H1 (cell line): ENCODE data around the gene DOLK. TPM values are rescaled to one million over a fixed set of nuclear protein-coding genes. Genes with fewer than 3 reads are reported as not detected.
A peak's percentile ranks its signal among the peaks of the same experiment; 100 is the strongest.

Experiments used
- CTCF ChIA-PET: fragments of 300-600 bp; sonication (Branson Sonifier 250); formaldehyde crosslinking; loops from one replicate; lab custom pipeline; 2021; ENCODE audit not compliant: partially characterized antibody; lab: Charles Lee
- POLR2A ChIA-PET: fragments of 300-600 bp; sonication (Branson Sonifier 250); formaldehyde crosslinking; loops from one replicate; lab custom pipeline; 2021; ENCODE audit warnings: inconsistent platforms; ENCODE audit not compliant: partially characterized antibody; lab: Charles Lee
- DNase-seq, 2 experiments: peaks; one replicate each; pipeline versions ENCODE4 v3.0.0 to v3.0.0-alpha.2; 2010 to 2022; ENCODE audit warnings: low spot score in 2 of 2, low read depth in 1 of 2, mixed read lengths in 1 of 2
- FAIRE-seq: peaks from 2 replicates; lab custom pipeline; 2011; peaks lifted over from hg19 to GRCh38; lab: Jason Lieb, UNC
- H2AFZ ChIP-seq: 2 replicates; pipeline ENCODE4 v1.8.1; 2012; ENCODE audit warnings: low read length, inconsistent platforms
- H2AK5ac ChIP-seq: 2 replicates; pipeline ENCODE4 v1.6.1; 2013; ENCODE audit warnings: low read depth, low read length
- H2BK120ac ChIP-seq: replicated peaks from 2 replicates; pipeline ENCODE3; 2013; ENCODE audit warnings: low read depth, low read length, inconsistent platforms
- H2BK12ac ChIP-seq: 2 replicates; pipeline ENCODE4 v1.6.1; 2013; ENCODE audit warnings: low read depth, low read length
- H2BK15ac ChIP-seq: 2 replicates; pipeline ENCODE4 v1.6.1; 2013; ENCODE audit warnings: low read length
- H2BK20ac ChIP-seq: 2 replicates; pipeline ENCODE4 v1.6.1; 2013; ENCODE audit warnings: low read length
- H2BK5ac ChIP-seq: 2 replicates; pipeline ENCODE4 v1.6.1; 2013; ENCODE audit warnings: low read depth, low read length
- H3K14ac ChIP-seq: 2 replicates; pipeline ENCODE4 v1.6.1; 2013; ENCODE audit warnings: inconsistent platforms; ENCODE audit not compliant: insufficient read length
- H3K18ac ChIP-seq: 2 replicates; pipeline ENCODE4 v1.6.1; 2013; ENCODE audit warnings: low read length; ENCODE audit errors: extremely low read depth
- H3K23ac ChIP-seq: 2 replicates; pipeline ENCODE4 v1.6.1; 2013; ENCODE audit warnings: inconsistent platforms; ENCODE audit not compliant: insufficient read length
- H3K23me2 ChIP-seq: 2 replicates; pipeline ENCODE4 v1.6.1; 2013; ENCODE audit warnings: low read depth, low read length
- H3K27ac ChIP-seq: 2 replicates; pipeline ENCODE4 v1.6.1; 2011; ENCODE audit warnings: low read depth, low read length, inconsistent platforms
- H3K27me3 ChIP-seq, 4 experiments: replicated peaks in 1 of 4; 1 replicate in 1 of 4; 2 replicates in 3 of 4; pipeline versions ENCODE4 v1.6.1 to v1.8.1; 2011 to 2013; ENCODE audit warnings: low read length in 3 of 4, mild to moderate bottlenecking in 3 of 4, inconsistent platforms in 2 of 4, mixed read lengths in 2 of 4, moderate library complexity in 1 of 4; ENCODE audit not compliant: control insufficient read depth in 3 of 4, insufficient read depth in 3 of 4; ENCODE audit errors: extremely low read depth in 1 of 4
- H3K36me3 ChIP-seq, 4 experiments: 2 replicates each; pipeline versions ENCODE4 v1.6.1 to v1.8.1; 2011 to 2013; ENCODE audit warnings: mild to moderate bottlenecking in 4 of 4, low read length in 3 of 4, moderate library complexity in 2 of 4, control low read depth in 1 of 4, inconsistent platforms in 1 of 4; ENCODE audit not compliant: insufficient read depth in 4 of 4, control insufficient read depth in 2 of 4
- H3K4ac ChIP-seq: replicated peaks from 2 replicates; pipeline ENCODE3; 2013; ENCODE audit warnings: low read length, low read depth, mixed read lengths, inconsistent platforms; ENCODE audit not compliant: insufficient read length
- H3K4me1 ChIP-seq, 4 experiments: replicated peaks in 1 of 4; 1 replicate in 1 of 4; 2 replicates in 3 of 4; pipeline versions ENCODE4 v1.6.1 to v1.8.1; 2011 to 2013; ENCODE audit warnings: low read length in 3 of 4, inconsistent platforms in 2 of 4, mixed read lengths in 1 of 4; ENCODE audit not compliant: insufficient read depth in 4 of 4, control insufficient read depth in 3 of 4
- H3K4me2 ChIP-seq, 2 experiments: 2 replicates each; pipeline versions ENCODE4 v1.6.1 to v1.8.1; 2011 to 2013; ENCODE audit warnings: low read depth in 2 of 2, low read length in 2 of 2, control low read depth in 1 of 2, inconsistent platforms in 1 of 2, mild to moderate bottlenecking in 1 of 2; ENCODE audit not compliant: insufficient read depth in 1 of 2
- H3K4me3 ChIP-seq, 4 experiments: fragments of 200-600, 300-600 bp in 1 of 4; sonication (generic), shearing (Covaris generic), sonication (Bioruptor Twin) in 1 of 4; 2 replicates each; pipeline versions ENCODE4 v1.5.1 to v1.8.1; 2011 to 2016; ENCODE audit warnings: low read length in 4 of 4, low read depth in 3 of 4, control low read depth in 2 of 4, inconsistent platforms in 2 of 4, mild to moderate bottlenecking in 2 of 4, mixed read lengths in 1 of 4, moderate library complexity in 1 of 4; ENCODE audit not compliant: insufficient read depth in 2 of 4; ENCODE audit errors: extremely low read depth in 1 of 4
- H3K56ac ChIP-seq: replicated peaks from 2 replicates; pipeline ENCODE3; 2013; ENCODE audit warnings: low read depth, mild to moderate bottlenecking, mixed read lengths, low read length, inconsistent platforms; ENCODE audit not compliant: insufficient read length
- H3K79me1 ChIP-seq: 2 replicates; pipeline ENCODE4 v1.6.1; 2013; ENCODE audit warnings: low read depth, low read length, control low read depth
- H3K79me2 ChIP-seq, 2 experiments: 2 replicates each; pipeline versions ENCODE4 v1.6.1 to v1.8.1; 2012 to 2013; ENCODE audit warnings: low read length in 2 of 2, mild to moderate bottlenecking in 2 of 2, inconsistent platforms in 1 of 2; ENCODE audit not compliant: insufficient read depth in 2 of 2, control insufficient read depth in 1 of 2
- H3K9ac ChIP-seq, 4 experiments: replicated peaks in 1 of 4; 1 replicate in 1 of 4; 2 replicates in 3 of 4; pipeline versions ENCODE4 v1.6.1 to v1.8.1; 2011 to 2013; ENCODE audit warnings: low read depth in 3 of 4, low read length in 3 of 4, control low read depth in 2 of 4, mild to moderate bottlenecking in 2 of 4, moderate library complexity in 2 of 4, inconsistent platforms in 1 of 4; ENCODE audit errors: extremely low read depth in 1 of 4
- H3K9me3 ChIP-seq, 2 experiments: 2 replicates each; pipeline versions ENCODE4 v1.6.1 to v1.8.1; 2012 to 2013; ENCODE audit warnings: mild to moderate bottlenecking in 2 of 2, moderate library complexity in 2 of 2, control low read depth in 1 of 2, inconsistent platforms in 1 of 2, low read depth in 1 of 2, low read length in 1 of 2, mixed read lengths in 1 of 2; ENCODE audit not compliant: insufficient read depth in 2 of 2
- H4K20me1 ChIP-seq, 2 experiments: replicated peaks in 1 of 2; 2 replicates each; pipeline versions ENCODE3 to v1.8.1; 2011 to 2013; ENCODE audit warnings: inconsistent platforms in 2 of 2, low read length in 2 of 2, mild to moderate bottlenecking in 1 of 2; ENCODE audit not compliant: insufficient read depth in 2 of 2, control insufficient read depth in 1 of 2
- H4K5ac ChIP-seq: 2 replicates; pipeline ENCODE4 v1.6.1; 2013; ENCODE audit warnings: low read length, low read depth, mixed read lengths, inconsistent platforms; ENCODE audit not compliant: insufficient read length
- H4K8ac ChIP-seq: 2 replicates; pipeline ENCODE4 v1.8.0; 2013; ENCODE audit warnings: mild to moderate bottlenecking, moderate library complexity, low read length, inconsistent platforms; ENCODE audit not compliant: insufficient read depth; ENCODE audit errors: extremely low read depth
- H4K91ac ChIP-seq: replicated peaks from 2 replicates; pipeline ENCODE3; 2013; ENCODE audit warnings: low read length, mixed read lengths, inconsistent platforms; ENCODE audit not compliant: insufficient read length
- KDM1A ChIP-seq: fragments of 200-600, 300-600 bp; sonication (generic); IDR thresholded peaks from 2 replicates; pipeline ENCODE4 v1.7.1; 2016; ENCODE audit warnings: mild to moderate bottlenecking, low read length, borderline replicate concordance
- TEAD4 ChIP-seq: IDR thresholded peaks from 2 replicates; pipeline ENCODE4 v1.6.1; 2012; ENCODE audit warnings: low read depth, low read length, inconsistent platforms, mixed read lengths
- WGBS, 2 experiments: shearing (Covaris generic) in 1 of 2; methylation state at CpG; one replicate each; pipeline versions ENCODE4 v1.1.6 to v1.1.7; 2013 to 2015; ENCODE audit warnings: low lambda C conversion rate in 2 of 2, mixed read lengths in 2 of 2, inconsistent platforms in 1 of 2, low coverage in 1 of 2, missing lambda C conversion rate in 1 of 2; ENCODE audit not compliant: insufficient replicate concordance in 2 of 2, insufficient coverage in 1 of 2, insufficient read length in 1 of 2; ENCODE audit errors: extremely low coverage in 1 of 2, missing lambda C conversion rate in 1 of 2; 5-methylcytosine and 5-hydroxymethylcytosine counted together
- polyA plus RNA-seq, 7 experiments: library from polyadenylated mRNA; depleted of rRNA in 3 of 7; stranded (reverse) in 5 of 7; unstranded in 2 of 7; fragments of >200 nt in 5 of 7; fragments of 200-250 nt in 2 of 7; gene quantifications; 1 replicate in 5 of 7; 2 replicates in 1 of 7; 4 replicates in 1 of 7; pipeline versions ENCODE4 v1.2.1 to v1.2.3, GENCODE V29; 2011 to 2013; ENCODE audit warnings: missing spikeins in 2 of 7, mixed read lengths in 2 of 7
- total RNA-seq: library from RNA; stranded (reverse); fragmentation: NEBNext Ultra II Directional; extraction: Animal tissue kit (Norgen Biotek cat#: 25700); gene quantifications from 2 replicates; pipeline ENCODE4 v1.2.1, GENCODE V29; 2021

Gene DOLK
- total and polyA plus RNA-seq, 2 of the 8 experiments (the other 6 are each of a cell fraction or from before 2014, with no cell fraction given) = 17.2 to 44.3 TPM

GRCh38 chr9:128910906-128911305 is 36.5 kb downstream of the DOLK start:
- 0 out of 2 replicates have a peak, but pooled peaks have one; percentile 16 for TF ChIP-seq TEAD4
- TF ChIP-seq KDM1A = no peak
- Histone ChIP-seq H3K4ac (no peak overlapping the region), H2BK12ac (no peak overlapping the region), H3K27me3 (no peaks in the 10 kb centered on the region), H3K27ac (no peak overlapping the region; the same call in 1 of the 2 replicates), H3K36me3 (peaks cover 18 to 47% (median 39%) of the 10 kb centered on the region in 4 experiments; a peak in 7 of 8 replicates), H2BK15ac (no peak overlapping the region), H3K9ac (no peak overlapping the region), H3K56ac (no peak overlapping the region), H2AFZ (no peak overlapping the region), H3K4me3 (no peak overlapping the region), H3K9me3 (no peaks in the 10 kb centered on the region), H4K8ac (0 out of 2 replicates have a peak overlapping the region, but pooled peaks have one; percentile 46), H2BK20ac (no peak overlapping the region), H4K20me1 (peaks cover 34% of the 10 kb centered on the region in 2 experiments), H3K4me2 (no peak overlapping the region; a peak in 1 of 4 replicates), H4K5ac (no peak overlapping the region), H3K23me2 (no peaks in the 10 kb centered on the region), H3K4me1 (peaks cover 0 to 24% (median 18%) of the 10 kb centered on the region in 4 experiments; a peak in 6 of 7 replicates), H3K18ac (no peak overlapping the region), H4K91ac (no peak overlapping the region), H2AK5ac (0 out of 2 replicates have a peak overlapping the region, but pooled peaks have one; percentile 65), H3K79me1 (peaks cover 15% of the 10 kb centered on the region), H3K23ac (no peak overlapping the region), H2BK120ac (no peak overlapping the region), H2BK5ac (peak overlapping the region; percentile 93), H3K79me2 (peaks cover 0 to 69% of the 10 kb centered on the region in 2 experiments; a peak in 2 of 4 replicates), H3K14ac (no peak overlapping the region)
- FAIRE-seq (no peak), DNase-seq (no peak)
- WGBS, 2 experiments = 93% methylated on average over 6 of the region's 6 CpGs; no CpG with 5 or more reads in 1 of the 2 experiments
- POLR2A ChIA-PET = interaction anchor here (0.9 to 4.3 kb wide), 3 partner anchors 10 to 28 kb away, joined by 3 to 14 read pairs (median 4); partner anchors contain the start of gene PHYHD1
- CTCF ChIA-PET = interaction anchor here (1.0 to 3.2 kb wide), 4 partner anchors 12 to 43 kb away, joined by 3 to 24 read pairs (median 8); no protein-coding TSS in a partner anchor
